Nephron (organoid): ENCODE data around the gene KCNQ5.

Source experiments
- H3K27ac Mint-ChIP-seq, 3 experiments: 2 replicates each; pipeline ENCODE4 v1.8.0; 2020; ENCODE audit warnings: mixed read lengths in 3 of 3, mild to moderate bottlenecking in 2 of 3, moderate library complexity in 1 of 3
- H3K27me3 Mint-ChIP-seq: 2 replicates; pipeline ENCODE4 v1.8.0; 2021; ENCODE audit warnings: low read depth, mild to moderate bottlenecking, moderate library complexity, mixed read lengths
- H3K36me3 Mint-ChIP-seq: 2 replicates; pipeline ENCODE4 v1.8.0; 2020; ENCODE audit warnings: low read depth, mixed read lengths
- H3K4me1 Mint-ChIP-seq: 2 replicates; pipeline ENCODE4 v1.8.0; 2020; ENCODE audit warnings: mixed read lengths
- H3K4me3 Mint-ChIP-seq, 3 experiments: 2 replicates each; pipeline ENCODE4 v1.8.0; 2020; ENCODE audit warnings: mild to moderate bottlenecking in 3 of 3, mixed read lengths in 3 of 3, moderate library complexity in 2 of 3
- H3K9me3 Mint-ChIP-seq: 2 replicates; pipeline ENCODE4 v1.8.0; 2020; ENCODE audit warnings: mixed read lengths
- CTCF ChIP-seq, 3 experiments: fragments of 200-600 bp; sonication (generic); IDR thresholded peaks; one replicate each; pipeline ENCODE4 v1.5.0; 2021; ENCODE audit warnings: antibody characterized with exemption in 3 of 3; ENCODE audit not compliant: unreplicated experiment in 3 of 3

Gene KCNQ5

GRCh38 chr6:72793641-72794395 lies 172.0 kb downstream of the KCNQ5 start:
- Mint-ChIP-seq H3K4me3 (no peak overlapping the region), H3K9me3 (no peaks in the 10 kb centered on the region), H3K27me3 (no peaks in the 10 kb centered on the region), H3K27ac (no peak overlapping the region), H3K4me1 (no peaks in the 10 kb centered on the region), H3K36me3 (no peaks in the 10 kb centered on the region)
- TF ChIP-seq CTCF (IDR thresholded peaks at IDR 0.05; ENCODE audit: unreplicated experiment in 3 of 3) = no peak

- no peak overlapping the region for H3K4me3 Mint-ChIP-seq
- H3K4me1 Mint-ChIP-seq = no peaks in the 10 kb centered on the region
- H3K27me3 Mint-ChIP-seq = no peaks in the 10 kb centered on the region
- no peak for TF ChIP-seq CTCF (IDR thresholded peaks at IDR 0.05; ENCODE audit: unreplicated experiment in 3 of 3)
- H3K27ac Mint-ChIP-seq = no peak overlapping the region
- H3K36me3 Mint-ChIP-seq = no peaks in the 10 kb centered on the region
- peaks cover 3% of the 10 kb centered on the region for H3K9me3 Mint-ChIP-seq
Measured at GRCh38 chr6:72798196-72798595, 176.3 kb downstream of the KCNQ5 start.

- Mint-ChIP-seq H3K4me1 (no peaks in the 10 kb centered on the region), H3K36me3 (no peaks in the 10 kb centered on the region), H3K9me3 (no peaks in the 10 kb centered on the region), H3K4me3 (no peak overlapping the region), H3K27ac (no peak overlapping the region), H3K27me3 (no peaks in the 10 kb centered on the region)
- no peak for TF ChIP-seq CTCF (IDR thresholded peaks at IDR 0.05; ENCODE audit: unreplicated experiment in 3 of 3)
Measured at GRCh38 chr6:72809746-72810379, 188.0 kb downstream of the KCNQ5 start.

GRCh38 chr6:72810571-72811280 lies 188.9 kb downstream of the KCNQ5 start:
- no peaks in the 10 kb centered on the region for H3K36me3 Mint-ChIP-seq
- no peaks in the 10 kb centered on the region for H3K9me3 Mint-ChIP-seq
- no peak overlapping the region for H3K27ac Mint-ChIP-seq
- no peak for TF ChIP-seq CTCF (IDR thresholded peaks at IDR 0.05; ENCODE audit: unreplicated experiment in 3 of 3)
- no peaks in the 10 kb centered on the region for H3K27me3 Mint-ChIP-seq
- H3K4me1 Mint-ChIP-seq = no peaks in the 10 kb centered on the region
- H3K4me3 Mint-ChIP-seq = no peak overlapping the region

GRCh38 chr6:72811971-72812421 lies 190.1 kb downstream of the KCNQ5 start:
- no peak for TF ChIP-seq CTCF (IDR thresholded peaks at IDR 0.05; ENCODE audit: unreplicated experiment in 3 of 3)
- Mint-ChIP-seq H3K27ac (peak overlapping the region in 1 of 3 experiments; percentile 20), H3K27me3 (no peaks in the 10 kb centered on the region), H3K4me3 (no peak overlapping the region), H3K4me1 (no peaks in the 10 kb centered on the region), H3K9me3 (no peaks in the 10 kb centered on the region), H3K36me3 (no peaks in the 10 kb centered on the region)
